DND-41 (cell line): Measurements from ENCODE around the gene LILRA1.

Experiments
- EZH2 ChIP-seq: IDR thresholded peaks from 3 replicates; pipeline ENCODE4 v1.6.1; 2012; ENCODE audit warnings: borderline replicate concordance, low read depth, mild to moderate bottlenecking, moderate library complexity, low read length, inconsistent platforms; ENCODE audit not compliant: severe bottlenecking
- TF ChIP-seq, protein P1 (sequence below): IDR thresholded peaks from 2 replicates; pipeline ENCODE4 v1.5.1; 2012; ENCODE audit warnings: borderline replicate concordance, low read length, moderate library complexity, mild to moderate bottlenecking; ENCODE audit not compliant: poor library complexity, severe bottlenecking; ENCODE audit errors: extremely low read depth

DNA sequence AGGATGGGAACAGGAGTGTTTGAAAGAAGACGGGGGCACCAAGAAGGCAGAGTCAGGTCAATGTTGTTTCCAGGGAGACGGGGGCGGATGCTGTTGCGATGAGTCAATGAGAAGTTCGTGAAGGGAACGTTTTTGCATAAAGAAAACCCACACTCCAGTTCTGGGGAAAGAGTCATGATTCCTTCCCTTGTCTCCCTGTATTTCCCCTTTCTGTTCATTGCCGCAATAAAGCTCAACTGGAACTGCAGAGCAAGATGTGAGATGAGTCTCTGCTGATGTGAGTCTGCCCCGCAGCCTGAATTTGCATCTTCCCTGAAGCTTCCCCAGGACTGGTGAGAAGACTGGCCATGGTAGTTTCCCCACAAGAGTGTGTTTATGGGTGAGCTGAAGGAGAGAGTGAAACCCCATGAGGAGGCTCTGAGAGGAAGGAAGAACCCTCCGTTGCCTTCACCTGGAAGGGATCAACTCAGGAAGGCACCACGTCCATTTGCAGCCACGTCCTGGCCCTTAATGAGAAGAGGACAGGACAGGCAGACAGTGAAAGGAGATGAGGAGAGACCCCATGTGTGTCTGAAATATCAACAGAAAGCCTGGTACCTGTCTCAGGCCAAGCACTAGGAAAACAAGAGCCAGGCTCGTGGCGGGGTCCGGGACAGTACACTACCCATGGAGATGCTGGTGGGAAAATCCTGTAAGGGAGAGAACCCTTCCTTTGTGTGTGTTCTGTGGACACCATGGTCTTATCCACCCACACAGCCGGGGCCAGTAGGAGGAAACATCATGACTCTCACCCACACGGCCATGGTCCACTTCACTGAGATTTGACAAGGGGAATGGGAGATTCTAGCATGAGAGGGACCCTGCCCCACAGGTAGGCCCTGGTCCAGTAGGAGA, 13.7 kb downstream of the LILRA1 start:
- no peak for TF ChIP-seq EZH2
- TF ChIP-seq, protein P1, sequence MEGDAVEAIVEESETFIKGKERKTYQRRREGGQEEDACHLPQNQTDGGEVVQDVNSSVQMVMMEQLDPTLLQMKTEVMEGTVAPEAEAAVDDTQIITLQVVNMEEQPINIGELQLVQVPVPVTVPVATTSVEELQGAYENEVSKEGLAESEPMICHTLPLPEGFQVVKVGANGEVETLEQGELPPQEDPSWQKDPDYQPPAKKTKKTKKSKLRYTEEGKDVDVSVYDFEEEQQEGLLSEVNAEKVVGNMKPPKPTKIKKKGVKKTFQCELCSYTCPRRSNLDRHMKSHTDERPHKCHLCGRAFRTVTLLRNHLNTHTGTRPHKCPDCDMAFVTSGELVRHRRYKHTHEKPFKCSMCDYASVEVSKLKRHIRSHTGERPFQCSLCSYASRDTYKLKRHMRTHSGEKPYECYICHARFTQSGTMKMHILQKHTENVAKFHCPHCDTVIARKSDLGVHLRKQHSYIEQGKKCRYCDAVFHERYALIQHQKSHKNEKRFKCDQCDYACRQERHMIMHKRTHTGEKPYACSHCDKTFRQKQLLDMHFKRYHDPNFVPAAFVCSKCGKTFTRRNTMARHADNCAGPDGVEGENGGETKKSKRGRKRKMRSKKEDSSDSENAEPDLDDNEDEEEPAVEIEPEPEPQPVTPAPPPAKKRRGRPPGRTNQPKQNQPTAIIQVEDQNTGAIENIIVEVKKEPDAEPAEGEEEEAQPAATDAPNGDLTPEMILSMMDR = no peak
